MM.1S (cell line): ENCODE data around the gene MRPS10.

Source experiments
- EZH2 ChIP-seq: fragments of 300-600 bp; sonication (generic); optimal IDR thresholded peaks from 2 replicates; pipeline ENCODE3; 2017; ENCODE audit warnings: low read depth, mild to moderate bottlenecking, antibody characterized with exemption, low read length, mixed read lengths
- EZH2phosphoT487 ChIP-seq: fragments of 300-600 bp; sonication (generic); IDR thresholded peaks from 2 replicates; pipeline ENCODE4 v1.6.1; 2018; ENCODE audit warnings: antibody characterized with exemption, low read length
- TF ChIP-seq, protein P1 (sequence below): fragments of 300-600 bp; sonication (generic); IDR thresholded peaks from 2 replicates; pipeline ENCODE4 v1.5.1; 2016; ENCODE audit warnings: antibody characterized with exemption, low read length, mixed read lengths

DNA sequence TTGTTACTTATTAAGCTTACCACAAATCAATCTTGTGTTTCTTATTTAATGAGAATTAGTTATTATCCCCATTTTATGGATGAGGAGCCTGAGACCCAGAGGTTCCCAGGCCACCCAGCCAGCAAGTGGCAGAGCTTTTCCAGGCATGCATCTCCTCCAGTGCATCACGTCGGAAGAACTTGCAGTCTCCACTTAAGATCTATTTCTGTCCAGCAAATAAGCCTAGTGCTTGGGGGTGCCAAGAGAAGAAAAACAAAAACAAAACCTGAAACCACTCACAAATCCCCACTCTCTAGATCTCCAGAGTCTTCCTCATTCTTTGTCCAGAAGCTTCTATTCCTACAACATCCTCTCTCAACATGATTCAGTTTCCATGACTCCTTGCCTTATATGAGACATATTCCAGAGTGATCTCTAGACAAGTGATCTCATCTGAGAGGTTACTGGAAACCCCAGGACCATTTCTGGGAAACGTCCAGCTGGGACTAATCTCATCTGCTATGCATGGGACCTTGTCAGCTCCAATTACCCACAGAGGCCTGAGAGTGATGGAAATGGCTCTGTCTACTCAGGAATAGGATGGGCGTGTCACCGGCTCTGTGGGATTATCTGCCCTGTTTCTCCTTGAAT, 27.0 kb downstream of the MRPS10 start:
- TF ChIP-seq, protein P1, sequence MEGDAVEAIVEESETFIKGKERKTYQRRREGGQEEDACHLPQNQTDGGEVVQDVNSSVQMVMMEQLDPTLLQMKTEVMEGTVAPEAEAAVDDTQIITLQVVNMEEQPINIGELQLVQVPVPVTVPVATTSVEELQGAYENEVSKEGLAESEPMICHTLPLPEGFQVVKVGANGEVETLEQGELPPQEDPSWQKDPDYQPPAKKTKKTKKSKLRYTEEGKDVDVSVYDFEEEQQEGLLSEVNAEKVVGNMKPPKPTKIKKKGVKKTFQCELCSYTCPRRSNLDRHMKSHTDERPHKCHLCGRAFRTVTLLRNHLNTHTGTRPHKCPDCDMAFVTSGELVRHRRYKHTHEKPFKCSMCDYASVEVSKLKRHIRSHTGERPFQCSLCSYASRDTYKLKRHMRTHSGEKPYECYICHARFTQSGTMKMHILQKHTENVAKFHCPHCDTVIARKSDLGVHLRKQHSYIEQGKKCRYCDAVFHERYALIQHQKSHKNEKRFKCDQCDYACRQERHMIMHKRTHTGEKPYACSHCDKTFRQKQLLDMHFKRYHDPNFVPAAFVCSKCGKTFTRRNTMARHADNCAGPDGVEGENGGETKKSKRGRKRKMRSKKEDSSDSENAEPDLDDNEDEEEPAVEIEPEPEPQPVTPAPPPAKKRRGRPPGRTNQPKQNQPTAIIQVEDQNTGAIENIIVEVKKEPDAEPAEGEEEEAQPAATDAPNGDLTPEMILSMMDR: no peak
- TF ChIP-seq EZH2: no peak
- no peak for TF ChIP-seq EZH2phosphoT487
